K562 (cell line): ENCODE data around the gene SLC30A4. TPM values are rescaled to one million over a fixed set of nuclear protein-coding genes. Genes with fewer than 3 reads are reported as not detected.

Source experiments
- E2F6 ChIP-seq, 2 experiments: IDR thresholded peaks; 2 replicates each; pipeline ENCODE4 v1.6.1; 2011; ENCODE audit warnings: borderline replicate concordance in 1 of 2, control low read depth in 1 of 2, low read depth in 1 of 2, low read length in 1 of 2, mild to moderate bottlenecking in 1 of 2, mixed read lengths in 1 of 2, moderate library complexity in 1 of 2; ENCODE audit not compliant: insufficient read depth in 1 of 2, insufficient read length in 1 of 2, poor library complexity in 1 of 2, severe bottlenecking in 1 of 2; ENCODE audit errors: extremely low read depth in 1 of 2
- HDAC8 ChIP-seq: fragments of 450-650 bp; IDR thresholded peaks from 2 replicates; pipeline ENCODE4 v1.6.1; 2016; ENCODE audit warnings: mild to moderate bottlenecking, missing genetic modification characterization, moderate library complexity, missing compliant biosample characterization
- HMBOX1 ChIP-seq: sonication (generic); IDR thresholded peaks from 2 replicates; pipeline ENCODE4 v1.6.1; 2016
- KHSRP ChIP-seq: fragments of 450-650 bp; IDR thresholded peaks from 2 replicates; pipeline ENCODE4 v1.6.1; 2017
- SMAD4 ChIP-seq: fragments of 250-450 bp; sonication (Bioruptor Pico); conservative IDR thresholded peaks from 2 replicates; pipeline ENCODE4 v1.8.0; 2021; ENCODE audit warnings: inconsistent platforms, mild to moderate bottlenecking, moderate library complexity
- TAL1 ChIP-seq: fragments of 450-650 bp; IDR thresholded peaks from 2 replicates; pipeline ENCODE4 v1.6.1; 2016; ENCODE audit warnings: mild to moderate bottlenecking
- ZBED1 ChIP-seq: IDR thresholded peaks from 2 replicates; pipeline ENCODE4 v1.6.1; 2014
- ZBTB11 ChIP-seq, 3 experiments: fragments of 200-800 bp in 1 of 3; fragments of 250-450 bp in 1 of 3; fragments of 450-650 bp in 1 of 3; sonication (Bioruptor Pico) in 1 of 3; sonication (Bioruptor generic) in 1 of 3; formaldehyde crosslinking in 1 of 3; IDR thresholded peaks; 2 replicates each; pipeline versions ENCODE4 v1.6.1 to v1.8.0; 2016 to 2022; ENCODE audit warnings: mild to moderate bottlenecking in 2 of 3, missing genetic modification characterization in 2 of 3, missing compliant biosample characterization in 1 of 3, moderate library complexity in 1 of 3
- ZBTB40 ChIP-seq, 2 experiments: fragments of 450-650 bp in 1 of 2; sonication (generic) in 1 of 2; formaldehyde crosslinking in 1 of 2; IDR thresholded peaks; 2 replicates each; pipeline versions ENCODE4 v1.7.1 to v1.9.0; 2016 to 2022; ENCODE audit warnings: inconsistent platforms in 1 of 2, mild to moderate bottlenecking in 1 of 2, missing genetic modification reagents in 1 of 2
- ZKSCAN8 ChIP-seq: fragments of 200-800 bp; sonication (Bioruptor generic); IDR thresholded peaks from 2 replicates; pipeline ENCODE4 v1.6.1; 2016; ENCODE audit warnings: missing genetic modification characterization, missing compliant biosample characterization
- polyA plus RNA-seq, 8 experiments: library from polyadenylated mRNA; depleted of rRNA in 4 of 8; stranded (reverse) in 5 of 8; unstranded in 3 of 8; fragments of >200 nt; fragmentation: Nextera tagmentation in 2 of 8; fragmentation: Illumina TruSeq in 1 of 8; extraction: Ambion mirVana in 2 of 8; extraction: Trizol in 1 of 8; gene quantifications; 2 replicates each; pipeline versions ENCODE4 v1.2.1 to v1.2.3, GENCODE V29; 2011 to 2014; ENCODE audit warnings: inconsistent platforms in 1 of 8, missing spikeins in 1 of 8
- total RNA-seq, 7 experiments: library from RNA; depleted of rRNA in 6 of 7; stranded (reverse); fragments of >200 nt in 6 of 7; fragmentation: Illumina TruSeq in 2 of 7; extraction: Trizol in 2 of 7; gene quantifications; 2 replicates each; pipeline versions ENCODE4 v1.2.1 to v1.2.3, GENCODE V29; 2011 to 2021; ENCODE audit warnings: low replicate concordance in 1 of 7

SLC30A4 gene
- total and polyA plus RNA-seq, 9 of the 15 experiments (the other 6 are each of a cell fraction or from before 2014, with no cell fraction given) = 0.21 to 0.73 (median 0.36) TPM

GRCh38 chr15:45522328-45523165, at the start of gene SLC30A4 (continued):
- 0 out of 6 replicates have a peak, but pooled peaks of 1 of the 3 experiments have one; percentile 26 for TF ChIP-seq ZBTB11 (CRISPR knock-in tag; IDR thresholded peaks at IDR 0.05)
- no peak for TF ChIP-seq KHSRP
- peak; percentile 53; the same call in 1 of the 2 replicates for TF ChIP-seq SMAD4
- no peak for TF ChIP-seq ZKSCAN8 (CRISPR knock-in tag)
- TF ChIP-seq HMBOX1 = no peak
- TF ChIP-seq ZBED1 = no peak
- no peak for TF ChIP-seq TAL1
- TF ChIP-seq HDAC8 (tag) = 0 out of 2 replicates have a peak, but pooled peaks have one; percentile 26
- peak; percentile 87 to 95 for TF ChIP-seq E2F6 (IDR thresholded peaks at IDR 0.05; ENCODE audit: borderline replicate concordance in 1 of 2, extremely low read depth in 1 of 2, insufficient read depth in 1 of 2, insufficient read length in 1 of 2, low read depth in 1 of 2, low read length in 1 of 2, poor library complexity in 1 of 2, severe bottlenecking in 1 of 2)
- TF ChIP-seq ZBTB40 (IDR thresholded peaks at IDR 0.05) = 0 out of 2 replicates have a peak, but pooled peaks have one; percentile 18
- no peak for TF ChIP-seq ZBTB40 (CRISPR knock-in tag; IDR thresholded peaks at IDR 0.05)
